Measurements from ENCODE around the gene OR1F1.

DNA sequence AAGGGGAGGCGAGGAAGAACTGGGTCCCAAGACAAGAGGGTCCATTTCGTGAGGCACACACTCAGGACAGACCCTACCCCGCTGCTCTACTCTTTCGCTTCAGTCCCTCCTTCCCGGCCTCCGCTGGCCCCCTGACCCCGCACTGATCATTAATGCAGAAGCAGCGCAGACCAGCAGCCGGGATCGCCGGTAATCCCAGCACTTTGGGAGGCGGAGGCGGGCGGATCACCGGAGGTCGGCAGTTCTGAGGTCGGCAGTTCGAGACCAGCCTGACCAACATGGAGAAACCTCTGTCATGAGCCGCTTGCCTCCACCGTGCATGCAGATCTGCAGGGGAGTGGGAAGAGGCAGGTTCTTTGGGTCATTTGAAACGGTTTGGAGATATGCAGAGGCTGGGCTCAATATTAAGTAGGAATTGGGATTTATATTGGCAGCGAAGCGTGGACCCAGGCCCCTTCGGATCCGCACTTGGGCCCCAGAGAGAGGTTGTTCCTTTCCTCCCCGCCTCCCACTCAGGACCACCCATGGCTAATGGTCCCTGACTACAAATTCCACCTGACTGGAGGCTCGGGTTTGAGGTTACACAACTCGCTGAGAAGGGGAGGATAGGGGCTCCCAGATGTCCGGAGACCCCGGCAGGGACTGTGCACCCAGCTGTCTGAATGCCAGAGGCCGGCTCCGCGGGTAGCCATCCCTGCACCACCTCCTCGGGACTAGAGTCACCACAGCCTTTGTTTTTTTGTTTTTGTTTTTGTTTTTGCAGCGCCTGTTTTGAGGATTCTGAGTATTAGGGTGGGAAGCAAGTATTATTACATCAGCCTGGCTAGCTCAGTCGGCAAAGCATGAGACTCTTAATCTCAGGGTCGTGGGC lies 23.6 kb upstream of the OR1F1 start:
- TF ChIP-seq, protein P1, sequence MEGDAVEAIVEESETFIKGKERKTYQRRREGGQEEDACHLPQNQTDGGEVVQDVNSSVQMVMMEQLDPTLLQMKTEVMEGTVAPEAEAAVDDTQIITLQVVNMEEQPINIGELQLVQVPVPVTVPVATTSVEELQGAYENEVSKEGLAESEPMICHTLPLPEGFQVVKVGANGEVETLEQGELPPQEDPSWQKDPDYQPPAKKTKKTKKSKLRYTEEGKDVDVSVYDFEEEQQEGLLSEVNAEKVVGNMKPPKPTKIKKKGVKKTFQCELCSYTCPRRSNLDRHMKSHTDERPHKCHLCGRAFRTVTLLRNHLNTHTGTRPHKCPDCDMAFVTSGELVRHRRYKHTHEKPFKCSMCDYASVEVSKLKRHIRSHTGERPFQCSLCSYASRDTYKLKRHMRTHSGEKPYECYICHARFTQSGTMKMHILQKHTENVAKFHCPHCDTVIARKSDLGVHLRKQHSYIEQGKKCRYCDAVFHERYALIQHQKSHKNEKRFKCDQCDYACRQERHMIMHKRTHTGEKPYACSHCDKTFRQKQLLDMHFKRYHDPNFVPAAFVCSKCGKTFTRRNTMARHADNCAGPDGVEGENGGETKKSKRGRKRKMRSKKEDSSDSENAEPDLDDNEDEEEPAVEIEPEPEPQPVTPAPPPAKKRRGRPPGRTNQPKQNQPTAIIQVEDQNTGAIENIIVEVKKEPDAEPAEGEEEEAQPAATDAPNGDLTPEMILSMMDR (IDR thresholded peaks at IDR 0.05; ENCODE audit: insufficient read depth, low read length, poor library complexity, severe bottlenecking) = no peak
- TF ChIP-seq EZH2phosphoT487 (conservative IDR thresholded peaks at IDR 0.05; ENCODE audit: low read length) = no peak

Data from SU-DHL-6 (cell line).